H1 (cell line): ENCODE results near the gene GNAT1. TPM values are rescaled to one million over a fixed set of nuclear protein-coding genes. Genes with fewer than 3 reads are reported as not detected.

ENCODE experiments used
- RNF2 ChIP-seq: fragments of 200-900, 300-1000 bp; sonication (generic); IDR thresholded peaks from 2 replicates; pipeline ENCODE4 v1.7.1; 2016; ENCODE audit warnings: borderline replicate concordance, low read depth, mild to moderate bottlenecking, antibody characterized with exemption, low read length; ENCODE audit not compliant: poor library complexity, severe bottlenecking; ENCODE audit errors: missing control alignments
- TAF7 ChIP-seq: optimal IDR thresholded peaks from 2 replicates; pipeline ENCODE3; 2011; ENCODE audit warnings: low read depth, mild to moderate bottlenecking, inconsistent platforms, low read length, moderate library complexity, borderline replicate concordance
- polyA plus RNA-seq, 7 experiments: library from polyadenylated mRNA; depleted of rRNA in 3 of 7; stranded (reverse) in 5 of 7; unstranded in 2 of 7; fragments of >200 nt in 5 of 7; fragments of 200-250 nt in 2 of 7; gene quantifications; 1 replicate in 5 of 7; 2 replicates in 1 of 7; 4 replicates in 1 of 7; pipeline versions ENCODE4 v1.2.1 to v1.2.3, GENCODE V29; 2011 to 2013; ENCODE audit warnings: missing spikeins in 2 of 7, mixed read lengths in 2 of 7
- total RNA-seq: library from RNA; stranded (reverse); fragmentation: NEBNext Ultra II Directional; extraction: Animal tissue kit (Norgen Biotek cat#: 25700); gene quantifications from 2 replicates; pipeline ENCODE4 v1.2.1, GENCODE V29; 2021

GNAT1 gene
- total and polyA plus RNA-seq, 2 of the 8 experiments (the other 6 are each of a cell fraction or from before 2014, with no cell fraction given), result 0.08 TPM; not detected in 1

- TF ChIP-seq RNF2 (no peak), TAF7 (no peak)
- TF ChIP-seq, all 59 proteins: peak for 0
Observed at GRCh38 chr3:50241713-50242380, 50.4 kb downstream of the GNAT1 start (continued).
